HepG2 (cell line): ENCODE data around the gene NARS2. TPM values are rescaled to one million over a fixed set of nuclear protein-coding genes. Genes with fewer than 3 reads are reported as not detected.

Source experiments
- ATAC-seq: fragments of 200-7000 bp; cut with Tn5 transposase; 3 replicates; pipeline ENCODE4 v1.9.1; 2020; ENCODE audit warnings: mild to moderate bottlenecking, moderate library complexity
- BruUV-seq: library from RNA; stranded (reverse); fragments of 400-500 nt; replicated peaks from 2 replicates; lab custom pipeline; 2021; lab: Mats Ljungman, UMichigan
- CTCF ChIA-PET: fragments of 300-600 bp; formaldehyde crosslinking; extraction: SDS; loops from one replicate; lab custom pipeline; 2021; ENCODE audit warnings: low total read pairs, inconsistent platforms, low intra/inter-chr PET ratio; lab: Yijun Ruan, JAX
- POLR2A ChIA-PET: fragments of 350-600 bp; sonication (Branson Sonifier 250); formaldehyde crosslinking; loops from one replicate; lab custom pipeline; 2020; ENCODE audit warnings: antibody characterized with exemption, inconsistent platforms; lab: Yijun Ruan, JAX
- DNase-seq: peaks from one replicate; pipeline ENCODE4 v3.0.0-alpha.2; 2015; ENCODE audit warnings: low spot score
- FAIRE-seq: peaks from 3 replicates; lab custom pipeline; 2011; peaks lifted over from hg19 to GRCh38; lab: Jason Lieb, UNC
- H2AFZ ChIP-seq: one replicate; pipeline ENCODE4 v1.6.1; 2011; ENCODE audit warnings: low read length, inconsistent platforms
- H3K27ac ChIP-seq: fragments of 300-600 bp; 3 replicates; pipeline ENCODE4 v1.8.0; 2011; ENCODE audit warnings: mixed run types, mild to moderate bottlenecking, mixed read lengths, low read length, inconsistent platforms; ENCODE audit not compliant: insufficient read depth; ENCODE audit errors: extremely low read length
- H3K27me3 ChIP-seq, 2 experiments: fragments of 200-600 bp in 1 of 2; 2 replicates in 1 of 2; 3 replicates in 1 of 2; pipeline versions ENCODE4 v1.6.0 to v1.8.0; 2011; ENCODE audit warnings: low read length in 2 of 2, mild to moderate bottlenecking in 2 of 2, moderate library complexity in 2 of 2, inconsistent platforms in 1 of 2; ENCODE audit not compliant: insufficient read depth in 2 of 2, control insufficient read depth in 1 of 2
- H3K36me3 ChIP-seq, 2 experiments: fragments of 200-600 bp in 1 of 2; replicated peaks in 1 of 2; 2 replicates in 1 of 2; 3 replicates in 1 of 2; pipeline versions ENCODE4 v1.5.1 to v1.8.0; 2011; ENCODE audit warnings: low read length in 2 of 2, inconsistent platforms in 1 of 2; ENCODE audit not compliant: insufficient read depth in 2 of 2, control insufficient read depth in 1 of 2
- H3K4me1 ChIP-seq: 2 replicates; pipeline ENCODE4 v1.5.1; 2012; ENCODE audit warnings: low read length, inconsistent platforms; ENCODE audit not compliant: insufficient read depth
- H3K4me2 ChIP-seq: 2 replicates; pipeline ENCODE4 v1.6.0; 2011; ENCODE audit warnings: low read depth, low read length, inconsistent platforms
- H3K4me3 ChIP-seq, 3 experiments: fragments of 200-600 bp in 1 of 3; sonication (generic), shearing (Covaris generic) in 1 of 3; replicated peaks in 1 of 3; 2 replicates each; pipeline ENCODE4 v1.5.1; 2011 to 2016; ENCODE audit warnings: low read length in 3 of 3, inconsistent platforms in 2 of 3, low read depth in 2 of 3, mild to moderate bottlenecking in 2 of 3, control low read depth in 1 of 3, mixed read lengths in 1 of 3; ENCODE audit not compliant: insufficient read depth in 1 of 3
- H3K79me2 ChIP-seq: one replicate; pipeline ENCODE4 v1.6.1; 2011; ENCODE audit warnings: low read length, inconsistent platforms; ENCODE audit not compliant: insufficient read depth
- H3K9ac ChIP-seq: 2 replicates; pipeline ENCODE4 v1.6.0; 2011; ENCODE audit warnings: mild to moderate bottlenecking, low read depth, low read length, inconsistent platforms; ENCODE audit not compliant: insufficient read depth
- H3K9me3 ChIP-seq: 2 replicates; pipeline ENCODE4 v1.5.1; 2012; ENCODE audit warnings: mild to moderate bottlenecking, low read length
- H4K20me1 ChIP-seq: 2 replicates; pipeline ENCODE4 v1.6.0; 2011; ENCODE audit warnings: inconsistent platforms, mild to moderate bottlenecking, low read length, moderate library complexity; ENCODE audit not compliant: insufficient read depth
- CEBPG ChIP-seq: IDR thresholded peaks from 2 replicates; pipeline ENCODE4 v1.6.1; 2016
- CSRNP2 ChIP-seq: sonication (generic); formaldehyde crosslinking; conservative IDR thresholded peaks from 2 replicates; pipeline ENCODE4 v1.8.0; 2022; ENCODE audit warnings: low read depth, missing genetic modification reagents
- GATAD2A ChIP-seq: IDR thresholded peaks from 2 replicates; pipeline ENCODE4 v1.6.1; 2016
- HMGXB4 ChIP-seq, 2 experiments: sonication (generic) in 1 of 2; formaldehyde crosslinking in 1 of 2; IDR thresholded peaks; 2 replicates each; pipeline versions ENCODE4 v1.4.0 to v1.6.1; 2018 to 2020; ENCODE audit warnings: missing genetic modification reagents in 2 of 2, borderline replicate concordance in 1 of 2, low read depth in 1 of 2, mild to moderate bottlenecking in 1 of 2, missing biosample characterization in 1 of 2
- MYPOP ChIP-seq: sonication (generic); formaldehyde crosslinking; IDR thresholded peaks from 2 replicates; pipeline ENCODE4 v1.8.1; 2023; ENCODE audit warnings: mild to moderate bottlenecking, moderate library complexity, missing genetic modification reagents
- SIX1 ChIP-seq: sonication (generic); formaldehyde crosslinking; IDR thresholded peaks from 2 replicates; pipeline ENCODE4 v1.4.0; 2020; ENCODE audit warnings: missing genetic modification reagents, borderline replicate concordance
- TIGD3 ChIP-seq: sonication (generic); formaldehyde crosslinking; IDR thresholded peaks from 2 replicates; pipeline ENCODE4 v1.5.1; 2020; ENCODE audit warnings: mild to moderate bottlenecking, missing genetic modification reagents, borderline replicate concordance
- ZBTB38 ChIP-seq: sonication (generic); formaldehyde crosslinking; IDR thresholded peaks from 2 replicates; pipeline ENCODE4 v1.5.1; 2020; ENCODE audit warnings: mild to moderate bottlenecking, missing genetic modification reagents
- ZGPAT ChIP-seq: IDR thresholded peaks from 2 replicates; pipeline ENCODE4 v1.6.1; 2016; ENCODE audit warnings: mild to moderate bottlenecking
- ZNF18 ChIP-seq: sonication (generic); formaldehyde crosslinking; IDR thresholded peaks from 2 replicates; pipeline ENCODE4 v1.8.0; 2022; ENCODE audit warnings: mild to moderate bottlenecking, missing genetic modification reagents; ENCODE audit not compliant: insufficient replicate concordance
- ZNF770 ChIP-seq: sonication (generic); formaldehyde crosslinking; IDR thresholded peaks from 2 replicates; pipeline ENCODE4 v1.5.0; 2020; ENCODE audit warnings: mild to moderate bottlenecking, missing genetic modification reagents
- WGBS: methylation state at CpG from one replicate; pipeline ENCODE4 v1.1.6; 2017; ENCODE audit warnings: low lambda C conversion rate; 5-methylcytosine and 5-hydroxymethylcytosine counted together
- in situ Hi-C: cut with HindIII; loops from 2 replicates; pipeline ENCODE4 v1.10.0; 2017; ENCODE audit warnings: low pct_unique_long_range_greater_than_20kb; ENCODE audit not compliant: extremely low pct_ligation_motif_present
- intact Hi-C: fragments of 100-400 bp; cut with micrococcal nuclease; formaldehyde crosslinking; loops from one replicate; pipeline ENCODE4 v1.10.0; 2022; ENCODE audit not compliant: unreplicated experiment
- polyA plus RNA-seq, 8 experiments: library from polyadenylated mRNA; depleted of rRNA in 3 of 8; stranded (reverse) in 7 of 8; unstranded in 1 of 8; fragments of >200 nt; fragmentation: Illumina TruSeq in 4 of 8; extraction: Trizol in 4 of 8; gene quantifications; 2 replicates each; pipeline versions ENCODE4 v1.2.1 to v1.2.3, GENCODE V29; 2011 to 2016; ENCODE audit warnings: low read depth in 4 of 8, missing spikeins in 1 of 8, mixed read lengths in 1 of 8; ENCODE audit not compliant: insufficient read depth in 1 of 8
- total RNA-seq, 5 experiments: library from RNA; depleted of rRNA; stranded (reverse); fragments of >200 nt; fragmentation: Illumina TruSeq; extraction: Trizol; gene quantifications; 2 replicates each; pipeline ENCODE4 v1.2.3, GENCODE V29; 2016; ENCODE audit warnings: low read depth in 1 of 5

The NARS2 gene
- total and polyA plus RNA-seq, 2 of the 13 experiments (the other 11 are each of a cell fraction or from before 2014, with no cell fraction given): 45.9 to 65.0 TPM

GRCh38 chr11:78575478-78575877 lies 814 bp upstream of the NARS2 start:
- H3K9ac ChIP-seq: peak overlapping the region; percentile 85
- H4K20me1 ChIP-seq: no peaks in the 10 kb centered on the region
- H3K79me2 ChIP-seq: peaks cover 39% of the 10 kb centered on the region
- peak overlapping the region; percentile 87 for H2AFZ ChIP-seq
- H3K9me3 ChIP-seq: no peaks in the 10 kb centered on the region
- TF ChIP-seq ZNF18 (CRISPR knock-in tag) (peak; percentile 34), HMGXB4 (CRISPR knock-in tag; IDR thresholded peaks at IDR 0.05; ENCODE audit: borderline replicate concordance in 1 of 2, low read depth in 1 of 2) (no peak), ZNF770 (CRISPR knock-in tag) (peak; percentile 56; the same call in 1 of the 2 replicates), ZBTB38 (CRISPR knock-in tag) (0 out of 2 replicates have a peak, but pooled peaks have one; percentile 6), CSRNP2 (CRISPR knock-in tag) (no peak), TIGD3 (CRISPR knock-in tag) (0 out of 2 replicates have a peak, but pooled peaks have one; percentile 41), GATAD2A (CRISPR knock-in tag) (0 out of 2 replicates have a peak, but pooled peaks have one; percentile 9), ZGPAT (CRISPR knock-in tag) (peak; percentile 3; the same call in 1 of the 2 replicates), SIX1 (CRISPR knock-in tag) (0 out of 2 replicates have a peak, but pooled peaks have one; percentile 3), MYPOP (CRISPR knock-in tag) (0 out of 2 replicates have a peak, but pooled peaks have one; percentile 18), CEBPG (CRISPR knock-in tag) (0 out of 2 replicates have a peak, but pooled peaks have one; percentile 24)
- FAIRE-seq: no peak
- intact Hi-C loops (no loop called here), in situ Hi-C loops (no loop called here)
- peak overlapping the region; percentile 84 for H3K27ac ChIP-seq
- POLR2A ChIA-PET: interaction anchor here (1.6 to 2.3 kb wide), 3 partner anchors 11 to 26 kb away, joined by 7 to 27 read pairs (median 9); no protein-coding TSS in a partner anchor
- peaks cover 0 to 13% of the 10 kb centered on the region in 2 experiments; a peak in 4 of 5 replicates for H3K36me3 ChIP-seq
- peak; percentile 27 for ATAC-seq
- CTCF ChIA-PET: no interaction called here
- DNase-seq: no peak
- BruUV-seq: no TSS peak
- no peaks in the 10 kb centered on the region; a peak in 1 of 5 replicates for H3K27me3 ChIP-seq
- H3K4me1 ChIP-seq: peaks cover 55% of the 10 kb centered on the region
- WGBS: 5% methylated on average over 10 of the region's 10 CpGs
- peak overlapping the region; percentile 88 for H3K4me2 ChIP-seq
- H3K4me3 ChIP-seq: peak overlapping the region; percentile 71 to 93 (median 86)
